ENCODE results near the gene CFAP299. TPM values are rescaled to one million over a fixed set of nuclear protein-coding genes. Genes with fewer than 3 reads are reported as not detected.
A peak's percentile ranks its signal among the peaks of the same experiment; 100 is the strongest.

CFAP299 gene
- total RNA-seq, 1 experiment from 2014 or later = not detected

- no TSS peak for BruUV-seq (replicated peaks)
- ATAC-seq (no peak), DNase-seq (ENCODE audit: low read depth, low spot score) (no peak)
- TF ChIP-seq RAD21 (IDR thresholded peaks at IDR 0.05; ENCODE audit: low read depth) (no peak), REST (IDR thresholded peaks at IDR 0.05; ENCODE audit: low read depth) (0 out of 2 replicates have a peak, but pooled peaks have one; percentile 1)
- no peak overlapping the region for H3K4me3 ChIP-seq (replicated peaks in 1 of 2; ENCODE audit: low read depth in 1 of 2, low read length in 2 of 2)
- H2AFZ ChIP-seq (ENCODE audit: low read depth, low read length, poor library complexity, severe bottlenecking) = no peak overlapping the region
- H3K9ac ChIP-seq (ENCODE audit: low read length) = no peak overlapping the region
- H3K79me2 ChIP-seq (ENCODE audit: insufficient read depth, low read length) = no peaks in the 10 kb centered on the region
- intact Hi-C loops (cut with micrococcal nuclease) = no loop called here
- H4K20me1 ChIP-seq (ENCODE audit: insufficient read depth) = no peaks in the 10 kb centered on the region
- H3K9me3 ChIP-seq (ENCODE audit: control insufficient read depth in 1 of 2, insufficient read depth in 1 of 2, low read depth in 1 of 2, low read length in 2 of 2) = no peaks in the 10 kb centered on the region
- no peak overlapping the region for H3K4me2 ChIP-seq (ENCODE audit: low read length)
- no peak overlapping the region for H3K27ac ChIP-seq (ENCODE audit: low read depth, low read length)
- H3K36me3 ChIP-seq (ENCODE audit: control insufficient read depth in 1 of 2, insufficient read depth in 2 of 2, low read length in 2 of 2) = no peaks in the 10 kb centered on the region
- POLR2A ChIA-PET = no interaction called here
- CTCF ChIA-PET = no interaction called here
- RAD21 ChIA-PET (ENCODE audit: low non-redundant PET in 1 of 2, low total read pairs in 2 of 2, uncharacterized antibody in 2 of 2, unreplicated experiment in 2 of 2) = no interaction called here
- no peaks in the 10 kb centered on the region for H3K4me1 ChIP-seq (ENCODE audit: control insufficient read depth in 1 of 2, insufficient read depth in 2 of 2, low read length in 2 of 2)
- H3K27me3 ChIP-seq (ENCODE audit: insufficient read depth, low read length) = no peaks in the 10 kb centered on the region
- H3K9me2 ChIP-seq (ENCODE audit: insufficient read depth) = no peaks in the 10 kb centered on the region
These were observed 510.7 kb downstream of the CFAP299 start for GRCh38 chr4:80846210-80846609.

GRCh38 chr4:80852061-80852460 is 516.5 kb downstream of the CFAP299 start:
- intact Hi-C loops (cut with micrococcal nuclease) = no loop called here
- ChIA-PET CTCF (no interaction called here), RAD21 (ENCODE audit: low non-redundant PET in 1 of 2, low total read pairs in 2 of 2, uncharacterized antibody in 2 of 2, unreplicated experiment in 2 of 2) (no interaction called here), POLR2A (no interaction called here)
- Histone ChIP-seq H3K79me2 (ENCODE audit: insufficient read depth, low read length) (no peaks in the 10 kb centered on the region), H4K20me1 (ENCODE audit: insufficient read depth) (no peaks in the 10 kb centered on the region), H3K9ac (ENCODE audit: low read length) (no peak overlapping the region), H3K9me2 (ENCODE audit: insufficient read depth) (no peaks in the 10 kb centered on the region), H3K27me3 (ENCODE audit: insufficient read depth, low read length) (no peaks in the 10 kb centered on the region), H3K9me3 (ENCODE audit: control insufficient read depth in 1 of 2, insufficient read depth in 1 of 2, low read depth in 1 of 2, low read length in 2 of 2) (no peaks in the 10 kb centered on the region), H3K4me2 (ENCODE audit: low read length) (no peak overlapping the region), H3K36me3 (ENCODE audit: control insufficient read depth in 1 of 2, insufficient read depth in 2 of 2, low read length in 2 of 2) (no peaks in the 10 kb centered on the region), H3K27ac (ENCODE audit: low read depth, low read length) (no peak overlapping the region), H3K4me3 (replicated peaks in 1 of 2; ENCODE audit: low read depth in 1 of 2, low read length in 2 of 2) (no peak overlapping the region), H2AFZ (ENCODE audit: low read depth, low read length, poor library complexity, severe bottlenecking) (no peak overlapping the region), H3K4me1 (ENCODE audit: control insufficient read depth in 1 of 2, insufficient read depth in 2 of 2, low read length in 2 of 2) (no peaks in the 10 kb centered on the region)
- no peak for ATAC-seq
- no peak for DNase-seq (ENCODE audit: low read depth, low spot score)
- BruUV-seq (replicated peaks) = no TSS peak
- TF ChIP-seq MAX (IDR thresholded peaks at IDR 0.05) (no peak), EZH2phosphoT487 (IDR thresholded peaks at IDR 0.05; ENCODE audit: borderline replicate concordance) (no peak), TCF7L2 (IDR thresholded peaks at IDR 0.05; ENCODE audit: borderline replicate concordance, extremely low read depth, insufficient read depth, insufficient read length) (no peak), JUND (IDR thresholded peaks at IDR 0.05) (no peak), POLR2AphosphoS5 (IDR thresholded peaks at IDR 0.05; ENCODE audit: low read depth, low read length) (no peak), ATF3 (IDR thresholded peaks at IDR 0.05) (no peak), RAD21 (IDR thresholded peaks at IDR 0.05; ENCODE audit: low read depth) (no peak), REST (IDR thresholded peaks at IDR 0.05; ENCODE audit: low read depth) (no peak), ZFX (IDR thresholded peaks at IDR 0.05) (no peak), SP1 (IDR thresholded peaks at IDR 0.05; ENCODE audit: low read depth) (no peak), YY1 (IDR thresholded peaks at IDR 0.05; ENCODE audit: extremely low read depth, insufficient replicate concordance, low read depth, low read length) (no peak)

Measured in HCT116 (cell line).